ENCODE results near the gene TEAD4.

DNA sequence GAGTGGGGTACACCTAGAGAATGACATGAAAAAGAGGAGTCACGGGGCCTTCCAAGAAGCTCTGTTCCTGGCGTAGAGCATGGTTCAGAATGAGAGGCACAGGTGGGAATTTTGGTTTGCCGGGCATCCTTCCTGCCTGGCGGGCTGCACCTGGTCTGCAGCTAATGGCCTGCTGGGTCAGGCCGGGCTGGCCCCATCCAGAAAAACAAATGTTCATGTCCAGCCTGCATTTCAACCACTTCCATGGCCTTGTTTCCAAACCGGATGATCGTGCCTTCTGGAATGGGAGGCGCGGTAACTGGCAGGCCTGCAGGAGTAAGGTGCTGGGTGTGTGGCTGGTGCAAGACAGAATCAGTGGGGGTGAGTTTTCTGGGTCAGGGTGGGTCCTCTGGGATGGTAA, 14.4 kb downstream of the TEAD4 start:
- TF ChIP-seq, protein P1, sequence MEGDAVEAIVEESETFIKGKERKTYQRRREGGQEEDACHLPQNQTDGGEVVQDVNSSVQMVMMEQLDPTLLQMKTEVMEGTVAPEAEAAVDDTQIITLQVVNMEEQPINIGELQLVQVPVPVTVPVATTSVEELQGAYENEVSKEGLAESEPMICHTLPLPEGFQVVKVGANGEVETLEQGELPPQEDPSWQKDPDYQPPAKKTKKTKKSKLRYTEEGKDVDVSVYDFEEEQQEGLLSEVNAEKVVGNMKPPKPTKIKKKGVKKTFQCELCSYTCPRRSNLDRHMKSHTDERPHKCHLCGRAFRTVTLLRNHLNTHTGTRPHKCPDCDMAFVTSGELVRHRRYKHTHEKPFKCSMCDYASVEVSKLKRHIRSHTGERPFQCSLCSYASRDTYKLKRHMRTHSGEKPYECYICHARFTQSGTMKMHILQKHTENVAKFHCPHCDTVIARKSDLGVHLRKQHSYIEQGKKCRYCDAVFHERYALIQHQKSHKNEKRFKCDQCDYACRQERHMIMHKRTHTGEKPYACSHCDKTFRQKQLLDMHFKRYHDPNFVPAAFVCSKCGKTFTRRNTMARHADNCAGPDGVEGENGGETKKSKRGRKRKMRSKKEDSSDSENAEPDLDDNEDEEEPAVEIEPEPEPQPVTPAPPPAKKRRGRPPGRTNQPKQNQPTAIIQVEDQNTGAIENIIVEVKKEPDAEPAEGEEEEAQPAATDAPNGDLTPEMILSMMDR (conservative IDR thresholded peaks at IDR 0.05), result no peak
- no peak for TF ChIP-seq EZH2 (IDR thresholded peaks at IDR 0.05; ENCODE audit: low read depth)

Measured in PC-9 (cell line).